CD14-positive monocyte (primary cell): ENCODE data around the gene TMEM59L. TPM values are rescaled to one million over a fixed set of nuclear protein-coding genes. Genes with fewer than 3 reads are reported as not detected.

ENCODE experiments used
- DNase-seq, 3 donors: peaks; one replicate each; pipeline ENCODE4 v3.0.0-alpha.2; 2011 to 2022
- H2AFZ ChIP-seq: 2 replicates; pipeline ENCODE4 v1.6.0; 2012; ENCODE audit warnings: mild to moderate bottlenecking, low read depth, low read length, inconsistent platforms; ENCODE audit not compliant: insufficient read depth, poor library complexity, severe bottlenecking
- H3K27ac ChIP-seq, 2 donors: 1 replicate in 1 of 2; 2 replicates in 1 of 2; pipeline ENCODE4 v1.5.1; 2012 to 2013; ENCODE audit warnings: low read length in 2 of 2, control low read depth in 1 of 2, inconsistent platforms in 1 of 2, low read depth in 1 of 2, mild to moderate bottlenecking in 1 of 2
- H3K27me3 ChIP-seq, 2 donors: one replicate each; pipeline versions ENCODE4 v1.6.0 to v1.6.1; 2011 to 2013; ENCODE audit warnings: low read length in 2 of 2; ENCODE audit not compliant: control insufficient read depth in 2 of 2, insufficient read depth in 2 of 2
- H3K36me3 ChIP-seq, 2 donors: replicated peaks in 1 of 2; 1 replicate in 1 of 2; 2 replicates in 1 of 2; pipeline versions ENCODE4 v1.5.1 to v1.6.1; 2012 to 2013; ENCODE audit warnings: low read length in 2 of 2, control low read depth in 1 of 2, inconsistent platforms in 1 of 2, mild to moderate bottlenecking in 1 of 2; ENCODE audit not compliant: insufficient read depth in 2 of 2, control insufficient read depth in 1 of 2
- H3K4me1 ChIP-seq, 2 donors: 1 replicate in 1 of 2; 2 replicates in 1 of 2; pipeline versions ENCODE4 v1.5.1 to v1.6.1; 2012 to 2013; ENCODE audit warnings: low read length in 2 of 2, control low read depth in 1 of 2, inconsistent platforms in 1 of 2, mild to moderate bottlenecking in 1 of 2, moderate library complexity in 1 of 2; ENCODE audit not compliant: insufficient read depth in 2 of 2, control insufficient read depth in 1 of 2
- H3K4me2 ChIP-seq: replicated peaks from 2 replicates; pipeline ENCODE3; 2012; ENCODE audit warnings: low read length, moderate library complexity, mild to moderate bottlenecking; ENCODE audit not compliant: poor library complexity, severe bottlenecking; ENCODE audit errors: extremely low read depth
- H3K4me3 ChIP-seq, 3 experiments: fragments of 200-600 bp in 1 of 3; sonication (generic) in 1 of 3; replicated peaks in 1 of 3; 1 replicate in 2 of 3; 2 replicates in 1 of 3; pipeline ENCODE4 v1.5.1; 2011 to 2013; ENCODE audit warnings: low read length in 3 of 3, mild to moderate bottlenecking in 3 of 3, control low read depth in 2 of 3, low read depth in 2 of 3, inconsistent platforms in 1 of 3, moderate library complexity in 1 of 3
- H3K79me2 ChIP-seq: 2 replicates; pipeline ENCODE4 v1.6.0; 2012; ENCODE audit warnings: mild to moderate bottlenecking, control low read depth, inconsistent platforms, low read length, moderate library complexity; ENCODE audit not compliant: insufficient read depth
- H3K9ac ChIP-seq: 2 replicates; pipeline ENCODE4 v1.6.0; 2017; ENCODE audit warnings: low read length, mild to moderate bottlenecking; ENCODE audit not compliant: insufficient read depth, poor library complexity, severe bottlenecking
- H3K9me3 ChIP-seq, 2 donors: replicated peaks in 1 of 2; 1 replicate in 1 of 2; 2 replicates in 1 of 2; pipeline versions ENCODE4 v1.5.1 to v1.6.1; 2012 to 2013; ENCODE audit warnings: low read length in 2 of 2, control low read depth in 1 of 2; ENCODE audit not compliant: control insufficient read depth in 1 of 2, insufficient read depth in 1 of 2
- H4K20me1 ChIP-seq: 2 replicates; pipeline ENCODE4 v1.6.0; 2012; ENCODE audit warnings: mild to moderate bottlenecking, low read length, control low read depth, moderate library complexity; ENCODE audit not compliant: insufficient read depth
- H3K27ac Mint-ChIP-seq, 7 donors: one replicate each; pipeline ENCODE4 v1.8.0; 2020; ENCODE audit warnings: mild to moderate bottlenecking in 7 of 7, mixed read lengths in 7 of 7, moderate library complexity in 6 of 7, inconsistent platforms in 2 of 7
- H3K27me3 Mint-ChIP-seq, 3 donors: one replicate each; pipeline ENCODE4 v1.8.0; 2021 to 2022; ENCODE audit warnings: low read depth in 3 of 3, mild to moderate bottlenecking in 3 of 3, mixed read lengths in 3 of 3, moderate library complexity in 3 of 3, inconsistent platforms in 1 of 3
- H3K36me3 Mint-ChIP-seq, 2 donors: one replicate each; pipeline ENCODE4 v1.8.0; 2020; ENCODE audit warnings: mixed read lengths in 2 of 2, inconsistent platforms in 1 of 2, mild to moderate bottlenecking in 1 of 2
- H3K4me1 Mint-ChIP-seq: one replicate; pipeline ENCODE4 v1.8.0; 2020; ENCODE audit warnings: mild to moderate bottlenecking, mixed read lengths
- H3K4me3 Mint-ChIP-seq, 2 donors: one replicate each; pipeline ENCODE4 v1.8.0; 2020; ENCODE audit warnings: mild to moderate bottlenecking in 2 of 2, mixed read lengths in 2 of 2, moderate library complexity in 1 of 2
- H3K9me3 Mint-ChIP-seq, 7 donors: one replicate each; pipeline ENCODE4 v1.8.0; 2020 to 2022; ENCODE audit warnings: mixed read lengths in 7 of 7, mild to moderate bottlenecking in 6 of 7, moderate library complexity in 6 of 7, inconsistent platforms in 2 of 7
- CTCF ChIP-seq: fragments of 200-600 bp; IDR thresholded peaks from one replicate; pipeline ENCODE4 v1.8.0; 2022; ENCODE audit warnings: antibody characterized with exemption, mild to moderate bottlenecking
- WGBS: methylation state at CpG from one replicate; pipeline ENCODE4 v1.1.5; 2013; ENCODE audit warnings: missing lambda C conversion rate; ENCODE audit not compliant: insufficient coverage; 5-methylcytosine and 5-hydroxymethylcytosine counted together
- intact Hi-C, 2 donors: fragments of 100-400 bp; cut with micrococcal nuclease; formaldehyde crosslinking; loops; one replicate each; pipeline versions ENCODE4 v1.15.0 to v1.15.1; 2023
- polyA plus RNA-seq, 3 donors: library from polyadenylated mRNA; depleted of rRNA in 1 of 3; unstranded in 2 of 3; stranded (reverse) in 1 of 3; fragments of 300-500 nt in 2 of 3; fragments of >200 nt in 1 of 3; fragmentation: Illumina TruSeq in 2 of 3; gene quantifications; 1 replicate in 2 of 3; 2 replicates in 1 of 3; pipeline ENCODE4 v1.2.3, GENCODE V29; 2012 to 2021

The TMEM59L gene
- polyA plus RNA-seq, 3 donors, result not detected

GRCh38 chr19:18609717-18610051, 3.0 kb upstream of the TMEM59L start:
- no peak for DNase-seq
- H2AFZ ChIP-seq, result no peak overlapping the region
- H3K27ac ChIP-seq, result no peak overlapping the region
- no peaks in the 10 kb centered on the region for H4K20me1 ChIP-seq
- H3K9me3 ChIP-seq, result peaks cover 0 to 44% of the 10 kb centered on the region in 2 donors
- H3K36me3 ChIP-seq, result no peaks in the 10 kb centered on the region
- H3K27me3 ChIP-seq, result peaks cover 84 to 86% of the 10 kb centered on the region in 2 donors
- no peak for TF ChIP-seq CTCF
- H3K36me3 Mint-ChIP-seq, result peaks cover 3 to 5% of the 10 kb centered on the region in 2 donors
- peak overlapping the region in 1 of 2 donors; percentile 76 for H3K4me3 Mint-ChIP-seq
- peaks cover 80 to 94% (median 85%) of the 10 kb centered on the region in 3 donors for H3K27me3 Mint-ChIP-seq
- no peak overlapping the region for H3K9ac ChIP-seq
- H3K4me1 Mint-ChIP-seq, result peaks cover 12% of the 10 kb centered on the region
- no peak overlapping the region for H3K4me2 ChIP-seq
- intact Hi-C loops, result no loop called here
- no peak overlapping the region for H3K4me3 ChIP-seq
- WGBS, result no CpG with 5 or more reads among the region's 2 CpGs
- H3K79me2 ChIP-seq, result no peaks in the 10 kb centered on the region
- H3K4me1 ChIP-seq, result peaks cover 0 to 9% of the 10 kb centered on the region in 2 donors
- H3K27ac Mint-ChIP-seq, result no peak overlapping the region
- H3K9me3 Mint-ChIP-seq, result peaks cover 0 to 35% (median 13%) of the 10 kb centered on the region in 7 donors

- Histone ChIP-seq H3K36me3 (no peaks in the 10 kb centered on the region), H3K4me3 (no peak overlapping the region), H3K27me3 (peaks cover 81 to 86% of the 10 kb centered on the region in 2 donors), H3K79me2 (no peaks in the 10 kb centered on the region), H3K4me1 (peaks cover 0 to 9% of the 10 kb centered on the region in 2 donors), H3K4me2 (no peak overlapping the region), H3K9me3 (peaks cover 0 to 41% of the 10 kb centered on the region in 2 donors), H3K9ac (no peak overlapping the region), H4K20me1 (no peaks in the 10 kb centered on the region), H2AFZ (no peak overlapping the region), H3K27ac (no peak overlapping the region)
- TF ChIP-seq CTCF, result no peak
- peaks cover 80 to 94% (median 85%) of the 10 kb centered on the region in 3 donors for H3K27me3 Mint-ChIP-seq
- H3K4me1 Mint-ChIP-seq, result peaks cover 12% of the 10 kb centered on the region
- intact Hi-C loops, result no loop called here
- peaks cover 3 to 5% of the 10 kb centered on the region in 2 donors for H3K36me3 Mint-ChIP-seq
- DNase-seq, result no peak
- H3K9me3 Mint-ChIP-seq, result peaks cover 0 to 34% (median 14%) of the 10 kb centered on the region in 7 donors
- whole genome bisulfite sequencing, result 45% methylated on average over 2 of the region's 3 CpGs
- H3K27ac Mint-ChIP-seq, result no peak overlapping the region
- H3K4me3 Mint-ChIP-seq, result peak overlapping the region in 1 of 2 donors; percentile 76
Observed at GRCh38 chr19:18610245-18610555, 2.5 kb upstream of the TMEM59L start.
